ENCODE data around the gene SYNPO2. TPM values are rescaled to one million over a fixed set of nuclear protein-coding genes. Genes with fewer than 3 reads are reported as not detected.

Gene SYNPO2
- total RNA-seq, 1 experiment from 2014 or later = 0.04 TPM

GRCh38 chr4:118957722-118958445 is 69.2 kb downstream of the SYNPO2 start:
- DNase-seq = no peak
- Histone ChIP-seq H4K20me1 (ENCODE audit: low read length) (no peaks in the 10 kb centered on the region), H3K79me2 (ENCODE audit: low read length) (no peaks in the 10 kb centered on the region), H2AFZ (ENCODE audit: low read length) (no peak overlapping the region), H3F3A (ENCODE audit: low read length, unreplicated experiment) (no peaks in the 10 kb centered on the region), H3K27me3 (ENCODE audit: low read length) (no peaks in the 10 kb centered on the region), H3K9me2 (replicated peaks; ENCODE audit: low read length) (no peaks in the 10 kb centered on the region), H3K9ac (ENCODE audit: low read length) (no peak overlapping the region), H3K4me1 (ENCODE audit: insufficient read depth, low read length) (peaks cover 7% of the 10 kb centered on the region; the same call in 1 of the 2 replicates), H3K4me2 (ENCODE audit: low read length) (no peak overlapping the region), H3K27ac (ENCODE audit: low read length) (no peak overlapping the region), H3K36me3 (ENCODE audit: low read depth, low read length) (no peaks in the 10 kb centered on the region), H3K9me3 (ENCODE audit: low read length) (no peaks in the 10 kb centered on the region), H3K4me3 (ENCODE audit: low read length) (no peak overlapping the region)
- CTCF ChIA-PET = no interaction called here
- POLR2A ChIA-PET (ENCODE audit: unreplicated experiment) = no interaction called here
- no TSS peak for BruUV-seq (replicated peaks)
- intact Hi-C loops (cut with micrococcal nuclease) = no loop called here
- TF ChIP-seq EZH2phosphoT487 (IDR thresholded peaks at IDR 0.05; ENCODE audit: borderline replicate concordance, low read length) (no peak), EZH2 (IDR thresholded peaks at IDR 0.05; ENCODE audit: low read length, unreplicated experiment) (no peak), CTCF (conservative IDR thresholded peaks at IDR 0.05; ENCODE audit: low read depth, low read length) (no peak)
- ATAC-seq = no peak

- Histone ChIP-seq H3K4me2 (ENCODE audit: low read length) (no peak overlapping the region), H3K9ac (ENCODE audit: low read length) (no peak overlapping the region), H3K27ac (ENCODE audit: low read length) (no peak overlapping the region), H3K36me3 (ENCODE audit: low read depth, low read length) (no peaks in the 10 kb centered on the region), H3K79me2 (ENCODE audit: low read length) (no peaks in the 10 kb centered on the region), H3K9me2 (replicated peaks; ENCODE audit: low read length) (no peaks in the 10 kb centered on the region), H3K27me3 (ENCODE audit: low read length) (no peaks in the 10 kb centered on the region), H3K9me3 (ENCODE audit: low read length) (no peaks in the 10 kb centered on the region), H3K4me1 (ENCODE audit: insufficient read depth, low read length) (0 out of 2 replicates have a peak, but pooled peaks cover 2% of the 10 kb centered on the region), H3F3A (ENCODE audit: low read length, unreplicated experiment) (no peaks in the 10 kb centered on the region), H4K20me1 (ENCODE audit: low read length) (no peaks in the 10 kb centered on the region), H2AFZ (ENCODE audit: low read length) (no peak overlapping the region), H3K4me3 (ENCODE audit: low read length) (no peak overlapping the region)
- BruUV-seq (replicated peaks) = no TSS peak
- CTCF ChIA-PET = no interaction called here
- no peak for ATAC-seq
- POLR2A ChIA-PET (ENCODE audit: unreplicated experiment) = no interaction called here
- intact Hi-C loops (cut with micrococcal nuclease) = no loop called here
- no peak for TF ChIP-seq CTCF (conservative IDR thresholded peaks at IDR 0.05; ENCODE audit: low read depth, low read length)
- TF ChIP-seq EZH2 (IDR thresholded peaks at IDR 0.05; ENCODE audit: low read length, unreplicated experiment) = no peak
- no peak for TF ChIP-seq EZH2phosphoT487 (IDR thresholded peaks at IDR 0.05; ENCODE audit: borderline replicate concordance, low read length)
- no peak for DNase-seq
Observed at GRCh38 chr4:118962540-118962939, 73.9 kb downstream of the SYNPO2 start.

GRCh38 chr4:118964891-118965411 is 76.3 kb downstream of the SYNPO2 start:
- Histone ChIP-seq H3K9me3 (ENCODE audit: low read length) (no peaks in the 10 kb centered on the region), H2AFZ (ENCODE audit: low read length) (no peak overlapping the region), H3K4me1 (ENCODE audit: insufficient read depth, low read length) (peaks cover 11% of the 10 kb centered on the region; the same call in 1 of the 2 replicates), H4K20me1 (ENCODE audit: low read length) (no peaks in the 10 kb centered on the region), H3K27ac (ENCODE audit: low read length) (no peak overlapping the region), H3K36me3 (ENCODE audit: low read depth, low read length) (no peaks in the 10 kb centered on the region), H3K4me3 (ENCODE audit: low read length) (no peak overlapping the region), H3K9me2 (replicated peaks; ENCODE audit: low read length) (no peaks in the 10 kb centered on the region), H3K4me2 (ENCODE audit: low read length) (no peak overlapping the region), H3K79me2 (ENCODE audit: low read length) (no peaks in the 10 kb centered on the region), H3F3A (ENCODE audit: low read length, unreplicated experiment) (no peaks in the 10 kb centered on the region), H3K9ac (ENCODE audit: low read length) (no peak overlapping the region), H3K27me3 (ENCODE audit: low read length) (no peaks in the 10 kb centered on the region)
- DNase-seq (no peak), ATAC-seq (no peak)
- ChIA-PET POLR2A (ENCODE audit: unreplicated experiment) (no interaction called here), CTCF (no interaction called here)
- TF ChIP-seq EZH2 (IDR thresholded peaks at IDR 0.05; ENCODE audit: low read length, unreplicated experiment) (no peak), CTCF (conservative IDR thresholded peaks at IDR 0.05; ENCODE audit: low read depth, low read length) (no peak), EZH2phosphoT487 (IDR thresholded peaks at IDR 0.05; ENCODE audit: borderline replicate concordance, low read length) (no peak)
- BruUV-seq (replicated peaks) = no TSS peak
- intact Hi-C loops (cut with micrococcal nuclease) = loop anchor here (5.0 kb wide), 1 partner anchor 128 kb away; the partner anchor contains the start of gene SEC24D
